ENCODE results near the gene PCDHB12. TPM values are rescaled to one million over a fixed set of nuclear protein-coding genes. Genes with fewer than 3 reads are reported as not detected.
A peak's percentile ranks its signal among the peaks of the same experiment; 100 is the strongest.
"Not testable (repeated sequence)": the region's sequence is repeated elsewhere in the genome, so short reads cannot be mapped to it uniquely, and the experiment has no call there.

The PCDHB12 gene
- total RNA-seq (2014; rRNA removed; shearing (Covaris generic)) = 0.69 and 2.5 TPM in 2 replicates

GRCh38 chr5:141208478-141208877 is at the start of gene PCDHB12:
TSS of gene PCDHB12 (plus strand) at chr5:141208719. CDS start at chr5:141208908, 189 bp downstream.
- DNase-seq (ENCODE audit: low spot score) = no peak

- DNase-seq (ENCODE audit: low spot score) = peak; percentile 51
Observed at GRCh38 chr5:141172381-141173204, 35.9 kb upstream of the PCDHB12 start, which contains the start of gene PCDHB7. TSS of gene PCDHB7 (plus strand) at chr5:141172644. CDS start at chr5:141172836, 192 bp downstream.

- not testable (repeated sequence) for DNase-seq (ENCODE audit: low spot score)
Observed at GRCh38 chr5:141174291-141175104, 34.0 kb upstream of the PCDHB12 start.

GRCh38 chr5:141175933-141176332 is 32.6 kb upstream of the PCDHB12 start:
- no peak for DNase-seq (ENCODE audit: low spot score)

- peak; percentile 23 for DNase-seq (ENCODE audit: low spot score)
Observed at GRCh38 chr5:141177577-141178191, 30.8 kb upstream of the PCDHB12 start, which contains the start of gene PCDHB8. TSS of gene PCDHB8 (plus strand) at chr5:141177790. CDS start at chr5:141178035, 245 bp downstream.

GRCh38 chr5:141179371-141179770 is 29.1 kb upstream of the PCDHB12 start:
- not testable (repeated sequence) for DNase-seq (ENCODE audit: low spot score)

GRCh38 chr5:141179876-141180275 is 28.6 kb upstream of the PCDHB12 start:
- DNase-seq (ENCODE audit: low spot score) = not testable (repeated sequence)

GRCh38 chr5:141180313-141180712 is 28.2 kb upstream of the PCDHB12 start:
- DNase-seq (ENCODE audit: low spot score) = no peak

GRCh38 chr5:141182248-141182647 is 26.3 kb upstream of the PCDHB12 start, which contains the start of gene PCDHB16:
TSS of gene PCDHB16 (plus strand) at chr5:141182387. CDS start at chr5:141182560, 173 bp downstream.
- peak; percentile 64 for DNase-seq (ENCODE audit: low spot score)

- not testable (repeated sequence) for DNase-seq (ENCODE audit: low spot score)
Observed at GRCh38 chr5:141184117-141184855, 24.2 kb upstream of the PCDHB12 start.

GRCh38 chr5:141186897-141187512 is 21.5 kb upstream of the PCDHB12 start, which contains the start of gene PCDHB9:
TSS of gene PCDHB9 (plus strand) at chr5:141187161. CDS start at chr5:141187319, 158 bp downstream.
- DNase-seq (ENCODE audit: low spot score) = peak; percentile 59

GRCh38 chr5:141188682-141189081 is 19.8 kb upstream of the PCDHB12 start:
- DNase-seq (ENCODE audit: low spot score) = not testable (repeated sequence)

- not testable (repeated sequence) for DNase-seq (ENCODE audit: low spot score)
Observed at GRCh38 chr5:141189131-141189530, 19.4 kb upstream of the PCDHB12 start.

GRCh38 chr5:141192110-141192725 is 16.3 kb upstream of the PCDHB12 start, which contains the start of gene PCDHB10:
TSS of gene PCDHB10 (plus strand) at chr5:141192353. CDS start at chr5:141192553, 200 bp downstream.
- peak; percentile 55 for DNase-seq (ENCODE audit: low spot score)

GRCh38 chr5:141194332-141194731 is 14.2 kb upstream of the PCDHB12 start:
- DNase-seq (ENCODE audit: low spot score) = not testable (repeated sequence)

GRCh38 chr5:141196363-141196762 is 12.2 kb upstream of the PCDHB12 start:
- no peak for DNase-seq (ENCODE audit: low spot score)

- no peak for DNase-seq (ENCODE audit: low spot score)
Observed at GRCh38 chr5:141199359-141200235, 8.9 kb upstream of the PCDHB12 start, which contains the start of gene PCDHB11. TSS of gene PCDHB11 (plus strand) at chr5:141199627. CDS start at chr5:141199775, 148 bp downstream.

- not testable (repeated sequence) for DNase-seq (ENCODE audit: low spot score)
Observed at GRCh38 chr5:141201126-141201525, 7.4 kb upstream of the PCDHB12 start.

- DNase-seq (ENCODE audit: low spot score) = not testable (repeated sequence)
Observed at GRCh38 chr5:141201646-141202045, 6.9 kb upstream of the PCDHB12 start.

Measured in A172 (cell line).